ENCODE results near the gene DDX59. TPM values are rescaled to one million over a fixed set of nuclear protein-coding genes. Genes with fewer than 3 reads are reported as not detected.

Gene DDX59
- polyA plus RNA-seq, 1 donor from 2014 or later, result 21.0 TPM

DNA sequence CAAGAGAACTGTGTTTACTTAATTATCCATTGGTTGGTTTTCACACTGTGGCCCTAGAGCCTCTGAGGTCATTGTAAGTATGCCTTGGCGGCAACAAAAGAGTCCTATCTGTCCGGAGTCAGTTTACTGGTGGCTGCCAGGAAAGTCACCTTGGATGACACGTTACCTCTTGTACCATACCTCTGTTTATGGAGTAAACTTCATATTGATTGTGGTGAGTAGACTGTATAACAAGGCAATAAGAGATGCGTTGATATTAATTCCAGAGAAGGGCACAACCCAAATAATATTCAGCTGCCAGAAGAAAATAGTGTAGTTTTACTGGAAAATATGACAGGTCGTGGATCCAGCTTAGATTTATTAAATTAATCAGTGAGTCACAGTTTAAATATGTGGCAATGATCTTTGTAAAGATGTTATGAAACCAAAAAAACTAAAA lies 28.7 kb downstream of the DDX59 start:
- TF ChIP-seq TAF1 (IDR thresholded peaks at IDR 0.05; ENCODE audit: low read depth), result no peak
- no peak for TF ChIP-seq CTCF (IDR thresholded peaks at IDR 0.05; ENCODE audit: poor library complexity, severe bottlenecking)
- no peak for TF ChIP-seq EZH2 (IDR thresholded peaks at IDR 0.05; ENCODE audit: borderline replicate concordance, insufficient read depth, low read length, poor library complexity, severe bottlenecking)
- no peak for TF ChIP-seq RAD21 (conservative IDR thresholded peaks at IDR 0.05)
- TF ChIP-seq REST (IDR thresholded peaks at IDR 0.05; ENCODE audit: borderline replicate concordance), result no peak
- TF ChIP-seq POLR2AphosphoS5 (IDR thresholded peaks at IDR 0.05), result no peak
- TF ChIP-seq EP300 (conservative IDR thresholded peaks at IDR 0.05; ENCODE audit: poor library complexity, severe bottlenecking), result no peak
- TF ChIP-seq SMC3 (conservative IDR thresholded peaks at IDR 0.05; ENCODE audit: poor library complexity), result no peak
- no peak for TF ChIP-seq MXI1 (conservative IDR thresholded peaks at IDR 0.05; ENCODE audit: poor library complexity, severe bottlenecking)
- Histone ChIP-seq H3K9me2 (ENCODE audit: insufficient read depth, low read length) (no peaks in the 10 kb centered on the region), H3K9me3 (ENCODE audit: low read length) (no peaks in the 10 kb centered on the region), H2AFZ (ENCODE audit: low read depth, low read length) (no peak overlapping the region), H3K27ac (ENCODE audit: low read length) (no peak overlapping the region), H3K27me3 (ENCODE audit: insufficient read depth, low read depth, low read length) (no peaks in the 10 kb centered on the region), H3K36me3 (ENCODE audit: insufficient read depth, low read length) (no peaks in the 10 kb centered on the region), H3K79me2 (replicated peaks; ENCODE audit: insufficient read depth, low read length) (no peaks in the 10 kb centered on the region), H3K9ac (ENCODE audit: low read length) (no peak overlapping the region), H4K20me1 (ENCODE audit: insufficient read depth) (no peaks in the 10 kb centered on the region), H3F3A (ENCODE audit: insufficient read depth, low read length, poor library complexity, severe bottlenecking) (no peaks in the 10 kb centered on the region), H3K4me2 (ENCODE audit: low read length) (no peak overlapping the region), H3K4me3 (ENCODE audit: low read length) (no peak overlapping the region)

- H3K27me3 ChIP-seq (ENCODE audit: insufficient read depth, low read depth, low read length), result no peaks in the 10 kb centered on the region
- no peak overlapping the region for H3K9ac ChIP-seq (ENCODE audit: low read length)
- H3K27ac ChIP-seq (ENCODE audit: low read length), result no peak overlapping the region
- H3K4me3 ChIP-seq (ENCODE audit: low read length), result no peak overlapping the region
- H3K9me3 ChIP-seq (ENCODE audit: low read length), result no peaks in the 10 kb centered on the region
- no peak overlapping the region for H3K4me2 ChIP-seq (ENCODE audit: low read length)
- no peaks in the 10 kb centered on the region for H4K20me1 ChIP-seq (ENCODE audit: insufficient read depth)
- H3K36me3 ChIP-seq (ENCODE audit: insufficient read depth, low read length), result no peaks in the 10 kb centered on the region
- no peaks in the 10 kb centered on the region for H3K79me2 ChIP-seq (replicated peaks; ENCODE audit: insufficient read depth, low read length)
- H2AFZ ChIP-seq (ENCODE audit: low read depth, low read length), result no peak overlapping the region
- H3K9me2 ChIP-seq (ENCODE audit: insufficient read depth, low read length), result no peaks in the 10 kb centered on the region
- H3F3A ChIP-seq (ENCODE audit: insufficient read depth, low read length, poor library complexity, severe bottlenecking), result no peaks in the 10 kb centered on the region
- no peak for TF ChIP-seq SMC3 (conservative IDR thresholded peaks at IDR 0.05; ENCODE audit: poor library complexity)
- no peak for TF ChIP-seq TAF1 (IDR thresholded peaks at IDR 0.05; ENCODE audit: low read depth)
- no peak for TF ChIP-seq REST (IDR thresholded peaks at IDR 0.05; ENCODE audit: borderline replicate concordance)
- TF ChIP-seq POLR2AphosphoS5 (IDR thresholded peaks at IDR 0.05), result no peak
- TF ChIP-seq CTCF (IDR thresholded peaks at IDR 0.05; ENCODE audit: poor library complexity, severe bottlenecking), result no peak
- TF ChIP-seq EP300 (conservative IDR thresholded peaks at IDR 0.05; ENCODE audit: poor library complexity, severe bottlenecking), result no peak
- no peak for TF ChIP-seq EZH2 (IDR thresholded peaks at IDR 0.05; ENCODE audit: borderline replicate concordance, insufficient read depth, low read length, poor library complexity, severe bottlenecking)
- no peak for TF ChIP-seq RAD21 (conservative IDR thresholded peaks at IDR 0.05)
- TF ChIP-seq MXI1 (conservative IDR thresholded peaks at IDR 0.05; ENCODE audit: poor library complexity, severe bottlenecking), result no peak
Observed at GRCh38 chr1:200640373-200640962, 29.2 kb downstream of the DDX59 start.
